NK-92 (cell line): ENCODE data around the gene ABHD12.
"Not testable (repeated sequence)": the region's sequence is repeated elsewhere in the genome, so short reads cannot be mapped to it uniquely, and the experiment has no call there.

Source experiments
- DNase-seq: peaks from one replicate; lab custom pipeline; 2025; ENCODE audit not compliant: unreplicated experiment; lab: John Stamatoyannopoulos, UW

The ABHD12 gene

GRCh38 chr20:25390538-25391528, at the start of gene ABHD12:
Gene ABHD12, minus strand, starts transcription at chr20:25390835. Its CDS starts 132 bp downstream, at chr20:25390703.
- peak; percentile 43 for DNase-seq

GRCh38 chr20:25439328-25439727, 48.7 kb upstream of the ABHD12 start:
- no peak for DNase-seq

GRCh38 chr20:25437153-25437581, 46.5 kb upstream of the ABHD12 start:
- DNase-seq = no peak

GRCh38 chr20:25424536-25424935, 33.9 kb upstream of the ABHD12 start:
- no peak for DNase-seq

- DNase-seq = no peak
Measured at GRCh38 chr20:25422032-25422431, 31.4 kb upstream of the ABHD12 start.

- DNase-seq = no peak
Measured at GRCh38 chr20:25421102-25421501, 30.5 kb upstream of the ABHD12 start.

- DNase-seq = no peak
Measured at GRCh38 chr20:25418776-25419175, 28.1 kb upstream of the ABHD12 start.

GRCh38 chr20:25408890-25409289, 18.3 kb upstream of the ABHD12 start:
- DNase-seq = no peak

GRCh38 chr20:25408170-25408547, 17.5 kb upstream of the ABHD12 start:
- DNase-seq = no peak

GRCh38 chr20:25407311-25408169, 16.9 kb upstream of the ABHD12 start, which contains the start of gene GINS1:
Gene GINS1, plus strand, starts transcription at chr20:25407673. Its CDS starts 148 bp downstream, at chr20:25407821.
- no peak for DNase-seq

GRCh38 chr20:25402583-25402982, 11.9 kb upstream of the ABHD12 start:
- no peak for DNase-seq

GRCh38 chr20:25400291-25400732, 9.7 kb upstream of the ABHD12 start:
- DNase-seq = not testable (repeated sequence)

- no peak for DNase-seq
Measured at GRCh38 chr20:25399037-25399430, 8.4 kb upstream of the ABHD12 start.

GRCh38 chr20:25398376-25399036, 7.9 kb upstream of the ABHD12 start:
- DNase-seq = no peak

GRCh38 chr20:25397821-25398220, 7.2 kb upstream of the ABHD12 start:
- no peak for DNase-seq

- no peak for DNase-seq
Measured at GRCh38 chr20:25397096-25397495, 6.5 kb upstream of the ABHD12 start.

- no peak for DNase-seq
Measured at GRCh38 chr20:25394996-25395395, 4.4 kb upstream of the ABHD12 start.

- DNase-seq = no peak
Measured at GRCh38 chr20:25394276-25394675, 3.6 kb upstream of the ABHD12 start.

GRCh38 chr20:25389858-25390537, 637 bp downstream of the ABHD12 start:
- no peak for DNase-seq

- DNase-seq = no peak
Measured at GRCh38 chr20:25389401-25389857, 1.2 kb downstream of the ABHD12 start.
